Suprapubic skin (tissue), 3 donors: ENCODE results near the gene GNPTAB.

ENCODE experiments used
- POLR2AphosphoS5 ChIP-seq, 3 donors: sonication (generic); formaldehyde crosslinking; IDR thresholded peaks; one replicate each; pipeline ENCODE4 v1.6.1; 2017; ENCODE audit warnings: antibody characterized with exemption in 3 of 3
- TF ChIP-seq, protein P1 (sequence below), 2 donors: fragments of 200-600 bp in 1 of 2; fragments of 450-650 bp in 1 of 2; sonication (generic) in 1 of 2; IDR thresholded peaks; one replicate each; pipeline ENCODE4 v1.5.1; 2016 to 2019; ENCODE audit warnings: antibody characterized with exemption in 2 of 2, mild to moderate bottlenecking in 1 of 2, moderate library complexity in 1 of 2

DNA sequence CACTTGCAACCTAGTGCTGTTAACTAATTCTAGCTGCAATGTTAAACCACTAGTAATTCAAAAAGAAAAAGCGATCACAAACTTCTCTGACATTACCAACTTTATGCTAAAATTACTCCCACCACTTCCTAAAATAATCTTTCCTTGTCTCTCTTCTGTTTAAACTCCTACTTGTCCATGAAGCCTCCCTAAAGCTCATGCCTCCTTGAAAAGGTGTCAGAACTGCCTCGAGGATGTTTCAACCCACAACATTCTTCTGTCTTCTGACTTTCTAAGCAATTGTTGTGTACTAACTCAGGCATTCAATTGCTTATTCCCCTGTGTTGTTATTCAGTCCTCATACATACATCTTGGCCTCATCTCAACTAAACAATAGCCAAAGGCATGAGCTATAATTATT is 5.9 kb downstream of the GNPTAB start:
- TF ChIP-seq, protein P1, sequence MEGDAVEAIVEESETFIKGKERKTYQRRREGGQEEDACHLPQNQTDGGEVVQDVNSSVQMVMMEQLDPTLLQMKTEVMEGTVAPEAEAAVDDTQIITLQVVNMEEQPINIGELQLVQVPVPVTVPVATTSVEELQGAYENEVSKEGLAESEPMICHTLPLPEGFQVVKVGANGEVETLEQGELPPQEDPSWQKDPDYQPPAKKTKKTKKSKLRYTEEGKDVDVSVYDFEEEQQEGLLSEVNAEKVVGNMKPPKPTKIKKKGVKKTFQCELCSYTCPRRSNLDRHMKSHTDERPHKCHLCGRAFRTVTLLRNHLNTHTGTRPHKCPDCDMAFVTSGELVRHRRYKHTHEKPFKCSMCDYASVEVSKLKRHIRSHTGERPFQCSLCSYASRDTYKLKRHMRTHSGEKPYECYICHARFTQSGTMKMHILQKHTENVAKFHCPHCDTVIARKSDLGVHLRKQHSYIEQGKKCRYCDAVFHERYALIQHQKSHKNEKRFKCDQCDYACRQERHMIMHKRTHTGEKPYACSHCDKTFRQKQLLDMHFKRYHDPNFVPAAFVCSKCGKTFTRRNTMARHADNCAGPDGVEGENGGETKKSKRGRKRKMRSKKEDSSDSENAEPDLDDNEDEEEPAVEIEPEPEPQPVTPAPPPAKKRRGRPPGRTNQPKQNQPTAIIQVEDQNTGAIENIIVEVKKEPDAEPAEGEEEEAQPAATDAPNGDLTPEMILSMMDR (IDR thresholded peaks at IDR 0.05), result no peak
- TF ChIP-seq POLR2AphosphoS5 (IDR thresholded peaks at IDR 0.05), result no peak
